SU-DHL-6 (cell line): Measurements from ENCODE around the gene OSBPL2.

ENCODE experiments used
- H2AFZ ChIP-seq: fragments of 200-600 bp; sonication (generic); 2 replicates; pipeline ENCODE4 v1.6.1; 2014; ENCODE audit warnings: low read depth, mild to moderate bottlenecking, moderate library complexity, mixed read lengths, antibody characterized with exemption, low read length; ENCODE audit not compliant: severe bottlenecking
- H3F3A ChIP-seq: fragments of 200-600 bp; shearing (Covaris generic); 2 replicates; pipeline ENCODE4 v1.6.0; 2016; ENCODE audit warnings: antibody characterized with exemption, mild to moderate bottlenecking; ENCODE audit not compliant: insufficient read depth
- H3K27ac ChIP-seq: fragments of 200-600 bp; sonication (generic); 2 replicates; pipeline ENCODE4 v1.5.1; 2016; ENCODE audit warnings: low read depth, mild to moderate bottlenecking, low read length, moderate library complexity, mixed read lengths
- H3K27me3 ChIP-seq: fragments of 200-600 bp; sonication (generic), shearing (Covaris generic); 2 replicates; pipeline ENCODE4 v1.6.0; 2014; ENCODE audit warnings: mild to moderate bottlenecking, low read length
- H3K36me3 ChIP-seq: fragments of 200-600 bp; sonication (generic); 2 replicates; pipeline ENCODE4 v1.6.1; 2014; ENCODE audit warnings: mild to moderate bottlenecking, low read length, mixed read lengths
- H3K4me2 ChIP-seq: fragments of 300-600, 200-600 bp; shearing (Covaris generic), sonication (generic); 2 replicates; pipeline ENCODE4 v1.6.0; 2014; ENCODE audit warnings: low read length, low read depth, mild to moderate bottlenecking; ENCODE audit not compliant: poor library complexity, severe bottlenecking
- H3K4me3 ChIP-seq: fragments of 200-600 bp; sonication (generic); 2 replicates; pipeline ENCODE4 v1.5.1; 2014; ENCODE audit warnings: antibody characterized with exemption, low read length, mild to moderate bottlenecking, mixed read lengths; ENCODE audit not compliant: insufficient read depth, poor library complexity, severe bottlenecking
- H3K79me2 ChIP-seq: fragments of 200-600 bp; sonication (generic); 2 replicates; pipeline ENCODE4 v1.6.1; 2014; ENCODE audit warnings: mild to moderate bottlenecking, low read length, moderate library complexity; ENCODE audit not compliant: insufficient read depth
- H3K9ac ChIP-seq: fragments of 200-600 bp; sonication (generic); 2 replicates; pipeline ENCODE4 v1.7.0; 2014; ENCODE audit warnings: mild to moderate bottlenecking, low read length
- H3K9me2 ChIP-seq: fragments of 200-600 bp; sonication (generic); replicated peaks from 2 replicates; pipeline ENCODE4 v1.6.1; 2014; ENCODE audit warnings: low read length; ENCODE audit not compliant: insufficient read depth
- H3K9me3 ChIP-seq: fragments of 200-600 bp; sonication (generic); 2 replicates; pipeline ENCODE4 v1.6.1; 2014; ENCODE audit warnings: low read length, mixed read lengths; ENCODE audit not compliant: insufficient read depth
- H4K20me1 ChIP-seq: fragments of 200-600 bp; sonication (generic); 2 replicates; pipeline ENCODE4 v1.6.1; 2014; ENCODE audit warnings: low read depth, mild to moderate bottlenecking, antibody characterized with exemption, low read length, moderate library complexity, mixed read lengths
- CTCF ChIP-seq: fragments of 200-600 bp; sonication (generic); IDR thresholded peaks from one replicate; pipeline ENCODE4 v1.5.1; 2017; ENCODE audit warnings: antibody characterized with exemption, mild to moderate bottlenecking, low read length, moderate library complexity; ENCODE audit not compliant: insufficient read depth, poor library complexity, severe bottlenecking
- EZH2phosphoT487 ChIP-seq: fragments of 200-600 bp; sonication (generic), shearing (Covaris generic); conservative IDR thresholded peaks from 2 replicates; pipeline ENCODE4 v1.6.1; 2018; ENCODE audit warnings: mild to moderate bottlenecking, antibody characterized with exemption, low read length, moderate library complexity, mixed read lengths

Gene OSBPL2

DNA sequence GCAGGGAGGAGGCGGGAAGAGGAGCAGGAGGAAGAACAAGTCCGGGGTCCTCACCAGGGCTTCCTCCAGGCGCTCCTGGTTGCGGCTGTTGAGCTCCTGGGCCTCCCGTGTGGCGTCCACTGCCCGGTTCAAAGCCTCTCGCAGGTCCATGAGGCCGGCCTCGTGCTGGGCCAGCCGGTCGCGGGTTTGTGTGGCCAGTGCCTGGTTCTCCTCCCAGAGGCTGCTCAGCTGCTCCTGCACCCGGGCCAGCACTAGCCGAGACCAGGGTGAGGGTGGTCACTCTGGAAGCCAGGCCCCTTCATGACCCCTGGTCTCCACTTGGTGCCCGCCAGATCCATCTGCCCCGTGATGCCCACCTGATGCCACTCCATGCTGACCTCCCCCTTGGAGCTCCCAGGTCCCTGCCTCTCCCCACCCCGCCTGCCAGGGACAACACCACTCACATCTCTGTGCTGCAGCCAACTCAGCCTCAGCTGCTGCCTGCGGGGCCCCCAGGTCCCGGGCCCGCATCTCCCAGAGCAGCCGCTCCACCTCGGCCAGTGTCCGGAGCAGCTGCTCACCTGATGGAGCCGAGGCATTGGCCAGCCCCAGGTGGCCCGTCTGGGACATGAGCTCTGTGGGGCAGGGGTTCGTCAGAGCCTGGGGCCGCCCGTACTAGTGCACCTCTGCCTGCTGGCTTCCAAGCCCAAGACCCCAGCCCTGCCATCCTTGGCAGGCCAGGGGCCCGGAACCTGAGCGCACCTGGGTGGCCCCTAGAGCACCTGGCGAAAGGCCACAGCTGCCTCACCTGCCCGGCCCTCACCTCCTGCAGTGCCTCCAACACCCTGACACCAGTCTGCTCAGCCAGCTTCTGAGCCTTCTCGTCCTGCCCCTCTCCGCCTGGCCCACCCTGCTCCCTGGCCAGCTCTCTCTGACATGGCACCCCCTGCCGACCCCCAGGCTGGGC is 80.4 kb downstream of the OSBPL2 start:
- Histone ChIP-seq H4K20me1 (no peaks in the 10 kb centered on the region), H3K9ac (no peak overlapping the region), H2AFZ (no peak overlapping the region), H3K9me2 (no peaks in the 10 kb centered on the region), H3K9me3 (no peaks in the 10 kb centered on the region), H3K79me2 (no peaks in the 10 kb centered on the region), H3K36me3 (no peaks in the 10 kb centered on the region), H3F3A (no peaks in the 10 kb centered on the region; the same call in 1 of the 2 replicates), H3K27ac (no peak overlapping the region), H3K4me3 (no peak overlapping the region), H3K4me2 (no peak overlapping the region), H3K27me3 (no peaks in the 10 kb centered on the region)
- TF ChIP-seq CTCF (no peak), EZH2phosphoT487 (no peak)

DNA sequence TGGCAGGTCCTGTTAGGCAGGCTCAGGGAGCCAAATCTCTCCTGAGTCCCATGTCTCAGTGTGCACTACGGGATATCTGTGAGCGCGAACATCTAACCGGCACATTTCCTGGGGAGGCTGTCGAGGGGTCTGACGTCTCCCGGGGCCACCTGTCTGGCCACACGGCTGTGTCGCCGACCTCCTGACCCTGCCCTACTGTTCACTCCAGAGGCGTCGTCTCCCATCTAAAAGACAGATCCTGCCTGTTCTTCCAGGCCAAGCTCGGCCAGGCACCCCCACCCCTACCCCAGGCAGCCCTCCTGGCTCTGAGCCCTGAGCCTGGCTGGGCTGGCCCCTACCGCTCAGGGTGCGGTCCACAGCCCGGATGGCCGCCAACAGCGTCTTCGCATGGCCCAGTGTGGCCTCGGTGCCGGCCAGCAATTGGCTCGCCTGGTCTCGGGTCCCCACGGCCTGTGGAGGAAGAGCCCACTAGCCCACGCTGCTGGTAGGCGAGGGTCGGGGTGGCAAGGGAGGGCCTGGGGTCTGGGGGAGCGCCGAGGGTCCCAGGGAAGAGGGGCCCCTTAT is 81.1 kb downstream of the OSBPL2 start:
- H3K27me3 ChIP-seq: no peaks in the 10 kb centered on the region
- H2AFZ ChIP-seq: no peak overlapping the region
- H3F3A ChIP-seq: no peaks in the 10 kb centered on the region; the same call in 1 of the 2 replicates
- H3K4me2 ChIP-seq: no peak overlapping the region
- TF ChIP-seq CTCF (no peak), EZH2phosphoT487 (no peak)
- no peak overlapping the region for H3K4me3 ChIP-seq
- no peaks in the 10 kb centered on the region for H3K79me2 ChIP-seq
- H3K9me2 ChIP-seq: no peaks in the 10 kb centered on the region
- H3K36me3 ChIP-seq: no peaks in the 10 kb centered on the region
- H3K9ac ChIP-seq: no peak overlapping the region
- no peak overlapping the region for H3K27ac ChIP-seq
- H3K9me3 ChIP-seq: no peaks in the 10 kb centered on the region
- H4K20me1 ChIP-seq: no peaks in the 10 kb centered on the region

- Histone ChIP-seq H3K9ac (no peak overlapping the region), H3K9me2 (no peaks in the 10 kb centered on the region), H3F3A (no peaks in the 10 kb centered on the region; the same call in 1 of the 2 replicates), H4K20me1 (no peaks in the 10 kb centered on the region), H3K9me3 (no peaks in the 10 kb centered on the region), H3K36me3 (no peaks in the 10 kb centered on the region), H3K27ac (no peak overlapping the region), H3K4me2 (no peak overlapping the region), H2AFZ (no peak overlapping the region), H3K27me3 (no peaks in the 10 kb centered on the region), H3K4me3 (no peak overlapping the region), H3K79me2 (no peaks in the 10 kb centered on the region)
- TF ChIP-seq CTCF (no peak), EZH2phosphoT487 (no peak)
Observed at GRCh38 chr20:62320581-62321354, 82.4 kb downstream of the OSBPL2 start.
